ENCODE data around the gene SDC4. TPM values are rescaled to one million over a fixed set of nuclear protein-coding genes. Genes with fewer than 3 reads are reported as not detected.

The SDC4 gene
- 119 to 141 TPM (median 134 TPM) in 5 replicates for total RNA-seq (2022; extraction: Qiagen RNA extraction; ENCODE audit: low read depth)

GRCh38 chr20:45347936-45348778, at the start of gene SDC4:
SDC4 (minus strand) TSS chr20:45348424; CDS start chr20:45348384, 40 bp downstream.

GRCh38 chr20:45378191-45378590, 30.0 kb upstream of the SDC4 start, which contains the start of gene TP53TG5:
TP53TG5 (minus strand) TSS chr20:45378325; CDS start chr20:45378236, 89 bp downstream.

DNA sequence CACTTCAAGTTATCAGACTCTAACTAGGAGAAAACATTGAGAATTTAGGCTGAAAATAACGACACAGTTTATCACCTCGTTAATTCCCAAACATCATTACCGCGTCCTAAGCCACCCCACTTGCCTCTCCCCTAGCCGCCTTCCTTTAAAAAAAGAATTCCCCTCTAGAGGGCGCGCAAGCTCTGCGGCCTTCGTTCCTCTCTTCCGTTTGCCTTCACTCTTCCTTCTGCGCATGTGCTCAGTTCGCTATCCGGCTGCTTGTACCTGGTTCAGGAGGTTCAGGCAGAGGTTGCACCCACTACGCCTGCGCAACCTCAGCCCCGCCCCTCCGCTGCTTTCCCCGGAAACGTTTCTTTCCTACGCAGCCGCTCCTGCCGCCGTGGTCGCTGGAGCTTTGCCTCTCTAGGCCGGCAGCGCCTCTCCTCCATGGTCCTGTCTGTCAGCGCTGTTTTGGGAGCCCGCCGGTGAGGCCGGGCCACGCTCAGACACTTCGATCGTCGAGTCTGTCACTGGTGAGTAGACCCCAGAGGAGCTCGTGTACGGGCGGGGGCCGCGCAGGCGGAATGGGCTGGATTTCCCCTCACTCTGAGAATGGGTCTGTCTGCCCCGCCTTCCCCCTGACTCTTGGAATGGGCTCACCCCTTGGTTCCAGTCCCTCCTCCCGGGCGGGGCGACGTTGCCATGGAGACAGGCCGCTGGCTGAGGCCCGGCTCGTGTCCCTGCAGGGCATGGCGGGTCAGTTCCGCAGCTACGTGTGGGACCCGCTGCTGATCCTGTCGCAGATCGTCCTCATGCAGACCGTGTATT, 14.8 kb upstream of the SDC4 start, which contains the start of gene SYS1:
Gene SYS1 (plus strand): TSS at position 353 of the 807 bp plus-strand sequence. CDS start 376 bp downstream, at position 729.

GRCh38 chr20:45308117-45308778, 40.0 kb downstream of the SDC4 start, which contains the start of gene MATN4:
MATN4 (minus strand) TSS chr20:45308299; CDS start chr20:45305582, 2,717 bp downstream.

GRCh38 chr20:45306431-45306982, 41.7 kb downstream of the SDC4 start, which contains the start of gene RBPJL:
RBPJL (plus strand) TSS chr20:45306840; CDS start chr20:45306923, 83 bp downstream.

Other genes with a start within 250 kb of the SDC4 start
- gene KCNS1, start 247.3 kb downstream of the SDC4 start, total RNA-seq (2022; extraction: Qiagen RNA extraction; ENCODE audit: low read depth): not detected in 5 replicates
- gene WFDC5, start 233.2 kb downstream of the SDC4 start, total RNA-seq (2022; extraction: Qiagen RNA extraction; ENCODE audit: low read depth): not detected in 5 replicates
- gene WFDC12, start 224.0 kb downstream of the SDC4 start, total RNA-seq (2022; extraction: Qiagen RNA extraction; ENCODE audit: low read depth): not detected in 5 replicates
- 2.2 to 3.6 TPM (median 3.5 TPM) in 5 replicates for gene PI3, start 173.5 kb downstream of the SDC4 start, total RNA-seq (2022; extraction: Qiagen RNA extraction; ENCODE audit: low read depth)
- not detected in 5 replicates for gene SEMG1, start 141.4 kb downstream of the SDC4 start, total RNA-seq (2022; extraction: Qiagen RNA extraction; ENCODE audit: low read depth)
- not detected in 5 replicates for gene SEMG2, start 127.1 kb downstream of the SDC4 start, total RNA-seq (2022; extraction: Qiagen RNA extraction; ENCODE audit: low read depth)
- 8.9 to 16.3 TPM (median 11.7 TPM) in 5 replicates for gene SLPI, start 93.9 kb downstream of the SDC4 start, total RNA-seq (2022; extraction: Qiagen RNA extraction; ENCODE audit: low read depth)
- gene RBPJL, start 41.6 kb downstream of the SDC4 start, total RNA-seq (2022; extraction: Qiagen RNA extraction; ENCODE audit: low read depth): not detected in 5 replicates
- 0.06 to 0.14 TPM (median 0.12 TPM) in 4 of 5 replicates, not detected in the other for gene MATN4, start 40.1 kb downstream of the SDC4 start, total RNA-seq (2022; extraction: Qiagen RNA extraction; ENCODE audit: low read depth)
- gene SYS1, start 14.7 kb upstream of the SDC4 start, total RNA-seq (2022; extraction: Qiagen RNA extraction; ENCODE audit: low read depth): 29.1 to 31.6 TPM (median 30.4 TPM) in 5 replicates
- gene TP53TG5, start 29.9 kb upstream of the SDC4 start, total RNA-seq (2022; extraction: Qiagen RNA extraction; ENCODE audit: low read depth): not detected in 5 replicates
- gene DBNDD2, start 59.9 kb upstream of the SDC4 start, total RNA-seq (2022; extraction: Qiagen RNA extraction; ENCODE audit: low read depth): 23.3 to 31.4 TPM (median 26.8 TPM) in 5 replicates
- gene PIGT, start 67.7 kb upstream of the SDC4 start, total RNA-seq (2022; extraction: Qiagen RNA extraction; ENCODE audit: low read depth): 86.2 to 103 TPM (median 99.3 TPM) in 5 replicates
- not detected in 5 replicates for gene WFDC2, start 121.3 kb upstream of the SDC4 start, total RNA-seq (2022; extraction: Qiagen RNA extraction; ENCODE audit: low read depth)
- gene SPINT3, start 167.2 kb upstream of the SDC4 start, total RNA-seq (2022; extraction: Qiagen RNA extraction; ENCODE audit: low read depth): not detected in 5 replicates
- gene WFDC6, start 191.1 kb upstream of the SDC4 start, total RNA-seq (2022; extraction: Qiagen RNA extraction; ENCODE audit: low read depth): not detected in 5 replicates
- gene EPPIN, start 199.0 kb upstream of the SDC4 start, total RNA-seq (2022; extraction: Qiagen RNA extraction; ENCODE audit: low read depth): not detected in 5 replicates
- gene WFDC8, start 230.9 kb upstream of the SDC4 start, total RNA-seq (2022; extraction: Qiagen RNA extraction; ENCODE audit: low read depth): not detected in 5 replicates

All from A549 treated with RU486 at 1 μM for 4 hours (cell line).